B cell (primary cell): ENCODE data around the gene RASGEF1C. TPM values are rescaled to one million over a fixed set of nuclear protein-coding genes. Genes with fewer than 3 reads are reported as not detected.

Experiments used
- ATAC-seq: fragments of 200-7000 bp; cut with Tn5 transposase; one replicate; pipeline ENCODE4 v1.10.0; 2021; ENCODE audit warnings: low read depth, mild to moderate bottlenecking, moderate number of reproducible peaks, moderate library complexity
- CTCF ChIA-PET: fragments of 350-600 bp; sonication (Branson Sonifier 250); formaldehyde crosslinking; loops from one replicate; lab custom pipeline; 2021; ENCODE audit warnings: antibody characterized with exemption, inconsistent platforms; lab: Charles Lee
- POLR2A ChIA-PET: fragments of 350-600 bp; sonication (Branson Sonifier 250); formaldehyde crosslinking; loops from one replicate; lab custom pipeline; 2021; ENCODE audit warnings: antibody characterized with exemption; lab: Charles Lee
- DNase-seq: peaks from one replicate; pipeline ENCODE4 v3.0.0; 2013
- H2AFZ ChIP-seq: 2 replicates; pipeline ENCODE4 v1.6.1; 2012; ENCODE audit warnings: mild to moderate bottlenecking, low read depth, low read length; ENCODE audit not compliant: insufficient read depth, poor library complexity, severe bottlenecking
- H3K27ac ChIP-seq, 2 donors: 1 replicate in 1 of 2; 2 replicates in 1 of 2; pipeline ENCODE4 v1.5.1; 2012 to 2013; ENCODE audit warnings: low read length in 2 of 2, mild to moderate bottlenecking in 2 of 2, moderate library complexity in 1 of 2
- H3K27me3 ChIP-seq, 4 experiments: fragments of 200-600 bp in 1 of 4; sonication (generic) in 1 of 4; replicated peaks in 1 of 4; 1 replicate in 2 of 4; 2 replicates in 2 of 4; pipeline versions ENCODE4 v1.6.1 to v1.7.0; 2013 to 2016; ENCODE audit warnings: low read length in 3 of 4, mild to moderate bottlenecking in 2 of 4, mixed read lengths in 1 of 4, moderate library complexity in 1 of 4; ENCODE audit not compliant: insufficient read depth in 4 of 4, control insufficient read depth in 3 of 4; ENCODE audit errors: control extremely low read depth in 1 of 4
- H3K36me3 ChIP-seq, 2 experiments: replicated peaks in 1 of 2; 1 replicate in 1 of 2; 2 replicates in 1 of 2; pipeline versions ENCODE4 v1.6.1 to v1.7.1; 2013; ENCODE audit warnings: low read length in 1 of 2; ENCODE audit not compliant: insufficient read depth in 2 of 2, control insufficient read depth in 1 of 2; ENCODE audit errors: control extremely low read depth in 1 of 2, extremely low read depth in 1 of 2
- H3K4me1 ChIP-seq, 2 donors: fragments of 200-600 bp in 1 of 2; sonication (generic) in 1 of 2; 1 replicate in 1 of 2; 2 replicates in 1 of 2; pipeline versions ENCODE4 v1.5.1 to v1.6.1; 2013 to 2017; ENCODE audit warnings: low read length in 2 of 2; ENCODE audit not compliant: control insufficient read depth in 2 of 2, insufficient read depth in 2 of 2
- H3K4me2 ChIP-seq: replicated peaks from 2 replicates; pipeline ENCODE3; 2012; ENCODE audit warnings: mild to moderate bottlenecking, low read depth, low read length; ENCODE audit not compliant: poor library complexity, severe bottlenecking
- H3K4me3 ChIP-seq, 5 experiments: fragments of 200-600 bp in 1 of 5; sonication (generic) in 1 of 5; 1 replicate in 3 of 5; 2 replicates in 2 of 5; pipeline versions ENCODE4 v1.5.1 to v1.7.0; 2011 to 2016; ENCODE audit warnings: low read length in 4 of 5, mild to moderate bottlenecking in 4 of 5, low read depth in 2 of 5, control low read depth in 1 of 5, moderate library complexity in 1 of 5; ENCODE audit not compliant: insufficient read depth in 1 of 5; ENCODE audit errors: control extremely low read depth in 1 of 5, extremely low read depth in 1 of 5
- H3K79me2 ChIP-seq: fragments of 200-600 bp; sonication (generic); one replicate; pipeline ENCODE4 v1.6.0; 2016; ENCODE audit warnings: low read length; ENCODE audit not compliant: control insufficient read depth, insufficient read depth
- H3K9ac ChIP-seq: fragments of 200-600 bp; sonication (generic); 2 replicates; pipeline ENCODE4 v1.6.1; 2017; ENCODE audit warnings: mild to moderate bottlenecking, low read length, moderate library complexity
- H3K9me3 ChIP-seq, 3 donors: one replicate each; pipeline versions ENCODE4 v1.6.1 to v1.7.1; 2013; ENCODE audit warnings: low read length in 2 of 3; ENCODE audit not compliant: control insufficient read depth in 2 of 3, insufficient read depth in 1 of 3; ENCODE audit errors: control extremely low read depth in 1 of 3
- H4K20me1 ChIP-seq: 2 replicates; pipeline ENCODE4 v1.6.0; 2012; ENCODE audit warnings: mild to moderate bottlenecking, low read length; ENCODE audit not compliant: insufficient read depth, control insufficient read depth, poor library complexity, severe bottlenecking
- H3K27ac Mint-ChIP-seq: one replicate; pipeline ENCODE4 v1.8.0; 2021; ENCODE audit warnings: mixed read lengths
- H3K27me3 Mint-ChIP-seq: one replicate; pipeline ENCODE4 v1.8.0; 2021; ENCODE audit warnings: mixed read lengths
- H3K4me1 Mint-ChIP-seq: one replicate; pipeline ENCODE4 v1.8.0; 2021; ENCODE audit warnings: mixed read lengths
- H3K4me3 Mint-ChIP-seq: one replicate; pipeline ENCODE4 v1.8.0; 2021; ENCODE audit warnings: mixed read lengths
- H3K9me3 Mint-ChIP-seq: one replicate; pipeline ENCODE4 v1.8.0; 2022; ENCODE audit warnings: mixed read lengths; ENCODE audit not compliant: insufficient read depth
- CTCF ChIP-seq: fragments of 200-600 bp; IDR thresholded peaks from one replicate; pipeline ENCODE4 v1.8.0; 2022; ENCODE audit warnings: antibody characterized with exemption, mild to moderate bottlenecking
- EZH2 ChIP-seq: IDR thresholded peaks from 2 replicates; pipeline ENCODE4 v1.6.1; 2012; ENCODE audit warnings: borderline replicate concordance, low read depth, mild to moderate bottlenecking, moderate library complexity, low read length; ENCODE audit not compliant: insufficient read depth, poor library complexity, severe bottlenecking
- WGBS: methylation state at CpG from one replicate; pipeline ENCODE4 v1.1.5; 2013; ENCODE audit warnings: missing lambda C conversion rate; ENCODE audit not compliant: insufficient coverage; 5-methylcytosine and 5-hydroxymethylcytosine counted together
- intact Hi-C: fragments of 100-400 bp; cut with micrococcal nuclease; formaldehyde crosslinking; loops from one replicate; pipeline ENCODE4 v1.10.0; 2022
- polyA plus RNA-seq: library from polyadenylated mRNA; depleted of rRNA; stranded (reverse); fragments of >200 nt; gene quantifications from 2 replicates; pipeline ENCODE4 v1.2.3, GENCODE V29; 2012
- total RNA-seq, 2 donors: library from RNA; stranded (reverse); fragments of 120-200 nt in 1 of 2; gene quantifications; 1 replicate in 1 of 2; 2 replicates in 1 of 2; pipeline versions ENCODE4 v1.2.3 to v1.2.4, GENCODE V29; 2013 to 2022

Gene RASGEF1C
- total and polyA plus RNA-seq, 2 donors (not counting 1 experiment from before 2014, with no cell fraction given), result not detected

- Mint-ChIP-seq H3K27me3 (peaks cover 8% of the 10 kb centered on the region), H3K4me3 (no peak overlapping the region), H3K9me3 (no peaks in the 10 kb centered on the region), H3K27ac (no peak overlapping the region), H3K4me1 (no peaks in the 10 kb centered on the region)
- H3K36me3 ChIP-seq, result no peaks in the 10 kb centered on the region
- POLR2A ChIA-PET, result no interaction called here
- no peaks in the 10 kb centered on the region for H3K4me1 ChIP-seq
- no peak overlapping the region for H3K4me2 ChIP-seq
- CTCF ChIA-PET, result no interaction called here
- no peaks in the 10 kb centered on the region for H3K79me2 ChIP-seq
- TF ChIP-seq CTCF, result no peak
- no peak for TF ChIP-seq EZH2
- no peak overlapping the region for H3K4me3 ChIP-seq
- no peaks in the 10 kb centered on the region for H3K27me3 ChIP-seq
- H2AFZ ChIP-seq, result no peak overlapping the region
- intact Hi-C loops, result no loop called here
- H3K27ac ChIP-seq, result no peak overlapping the region
- H3K9ac ChIP-seq, result no peak overlapping the region
- no peaks in the 10 kb centered on the region for H4K20me1 ChIP-seq
- peaks cover 0 to 3% (median 0%) of the 10 kb centered on the region in 3 donors for H3K9me3 ChIP-seq
- no peak for ATAC-seq
- WGBS, result 95% methylated on average over 7 of the region's 7 CpGs
- no peak for DNase-seq
Measured at GRCh38 chr5:180175015-180175431, 34.0 kb downstream of the RASGEF1C start.

GRCh38 chr5:180174587-180174972, 34.4 kb downstream of the RASGEF1C start:
- H3K27ac Mint-ChIP-seq, result no peak overlapping the region
- no peaks in the 10 kb centered on the region for H3K9me3 Mint-ChIP-seq
- no peaks in the 10 kb centered on the region for H3K4me1 ChIP-seq
- H3K36me3 ChIP-seq, result no peaks in the 10 kb centered on the region
- no peaks in the 10 kb centered on the region for H3K27me3 ChIP-seq
- H3K27ac ChIP-seq, result no peak overlapping the region
- H3K79me2 ChIP-seq, result no peaks in the 10 kb centered on the region
- ChIA-PET POLR2A (no interaction called here), CTCF (no interaction called here)
- intact Hi-C loops, result no loop called here
- H3K4me3 Mint-ChIP-seq, result no peak overlapping the region
- H3K4me3 ChIP-seq, result no peak overlapping the region
- WGBS, result 93% methylated on average over 11 of the region's 12 CpGs
- no peaks in the 10 kb centered on the region for H4K20me1 ChIP-seq
- DNase-seq (no peak), ATAC-seq (no peak)
- TF ChIP-seq CTCF (no peak), EZH2 (no peak)
- no peak overlapping the region for H3K4me2 ChIP-seq
- H3K9ac ChIP-seq, result no peak overlapping the region
- no peaks in the 10 kb centered on the region for H3K4me1 Mint-ChIP-seq
- peaks cover 7% of the 10 kb centered on the region for H3K27me3 Mint-ChIP-seq
- H3K9me3 ChIP-seq, result peaks cover 0 to 3% (median 0%) of the 10 kb centered on the region in 3 donors
- H2AFZ ChIP-seq, result no peak overlapping the region
